Hepatocyte (in vitro differentiated cells): ENCODE data around the gene RASGRP3. TPM values are rescaled to one million over a fixed set of nuclear protein-coding genes. Genes with fewer than 3 reads are reported as not detected.

Experiments
- DNase-seq: peaks from one replicate; pipeline ENCODE4 v3.0.0-alpha.2; 2016; ENCODE audit warnings: low spot score
- H2AFZ ChIP-seq: fragments of 200-600 bp; sonication (generic); 2 replicates; pipeline ENCODE4 v1.6.0; 2016; ENCODE audit warnings: antibody characterized with exemption, mild to moderate bottlenecking
- H3K27ac ChIP-seq: fragments of 200-600 bp; sonication (generic); 2 replicates; pipeline ENCODE4 v1.5.1; 2016; ENCODE audit warnings: mild to moderate bottlenecking
- H3K27me3 ChIP-seq: fragments of 200-600 bp; sonication (generic); 2 replicates; pipeline ENCODE4 v1.6.1; 2016
- H3K36me3 ChIP-seq: fragments of 200-600 bp; sonication (generic); replicated peaks from 2 replicates; pipeline ENCODE4 v1.5.1; 2016; ENCODE audit warnings: low read depth; ENCODE audit not compliant: insufficient read depth
- H3K4me1 ChIP-seq: fragments of 200-600 bp; sonication (generic); 2 replicates; pipeline ENCODE4 v1.5.1; 2016; ENCODE audit warnings: mild to moderate bottlenecking, moderate library complexity; ENCODE audit not compliant: insufficient read depth
- H3K4me2 ChIP-seq: fragments of 200-600 bp; sonication (generic); 2 replicates; pipeline ENCODE4 v1.6.0; 2016
- H3K4me3 ChIP-seq: fragments of 200-600 bp; sonication (generic); 2 replicates; pipeline ENCODE4 v1.5.1; 2016; ENCODE audit warnings: mild to moderate bottlenecking
- H3K79me2 ChIP-seq: fragments of 200-600 bp; sonication (generic); 2 replicates; pipeline ENCODE4 v1.6.0; 2017; ENCODE audit warnings: mild to moderate bottlenecking
- H3K9me2 ChIP-seq: fragments of 200-600 bp; sonication (generic); replicated peaks from 2 replicates; pipeline ENCODE4 v1.6.0; 2017; ENCODE audit warnings: mild to moderate bottlenecking; ENCODE audit not compliant: insufficient read depth
- H3K9me3 ChIP-seq: fragments of 200-600 bp; sonication (generic); 2 replicates; pipeline ENCODE4 v1.5.1; 2016; ENCODE audit warnings: low read depth, mild to moderate bottlenecking
- H4K20me1 ChIP-seq: fragments of 200-600 bp; sonication (generic); 2 replicates; pipeline ENCODE4 v1.6.0; 2016; ENCODE audit warnings: mild to moderate bottlenecking; ENCODE audit not compliant: insufficient read depth, poor library complexity, severe bottlenecking
- EZH2 ChIP-seq: fragments of 200-600 bp; sonication (generic); IDR thresholded peaks from 2 replicates; pipeline ENCODE4 v1.6.1; 2016; ENCODE audit warnings: antibody characterized with exemption, mild to moderate bottlenecking, borderline replicate concordance
- EZH2phosphoT487 ChIP-seq: fragments of 200-600 bp; sonication (generic); IDR thresholded peaks from one replicate; pipeline ENCODE4 v1.6.1; 2018; ENCODE audit warnings: antibody characterized with exemption, mild to moderate bottlenecking, low read depth, moderate library complexity; ENCODE audit not compliant: unreplicated experiment, severe bottlenecking
- WGBS: methylation state at CpG from one replicate; pipeline ENCODE4 v1.1.6; 2016; ENCODE audit warnings: low lambda C conversion rate; ENCODE audit errors: missing lambda C conversion rate; 5-methylcytosine and 5-hydroxymethylcytosine counted together
- polyA plus RNA-seq: library from polyadenylated mRNA; unstranded; fragments of >200 nt; fragmentation: Nextera tagmentation; extraction: Ambion mirVana; gene quantifications from 2 replicates; pipeline ENCODE4 v1.2.1, GENCODE V29; 2016
- total RNA-seq: library from RNA; depleted of rRNA; stranded (reverse); fragments of >200 nt; gene quantifications from 2 replicates; pipeline ENCODE4 v1.2.3, GENCODE V29; 2014
- TF ChIP-seq, protein P1 (sequence below): fragments of 200-600 bp; sonication (generic); IDR thresholded peaks from 2 replicates; pipeline ENCODE4 v1.5.1; 2016; ENCODE audit warnings: antibody characterized with exemption, mild to moderate bottlenecking; ENCODE audit not compliant: poor library complexity

Gene RASGRP3
- total and polyA plus RNA-seq, 2 experiments from 2014 or later, result 1.7 to 8.6 TPM

- Histone ChIP-seq H3K36me3 (no peaks in the 10 kb centered on the region), H3K79me2 (no peaks in the 10 kb centered on the region), H3K9me3 (no peaks in the 10 kb centered on the region), H4K20me1 (no peaks in the 10 kb centered on the region), H3K27ac (no peak overlapping the region), H3K4me2 (no peak overlapping the region), H3K4me3 (no peak overlapping the region), H3K4me1 (no peaks in the 10 kb centered on the region), H2AFZ (no peak overlapping the region), H3K9me2 (no peaks in the 10 kb centered on the region), H3K27me3 (no peaks in the 10 kb centered on the region)
- no peak for DNase-seq
- TF ChIP-seq EZH2phosphoT487, result no peak
- no peak for TF ChIP-seq EZH2
- TF ChIP-seq, protein P1, sequence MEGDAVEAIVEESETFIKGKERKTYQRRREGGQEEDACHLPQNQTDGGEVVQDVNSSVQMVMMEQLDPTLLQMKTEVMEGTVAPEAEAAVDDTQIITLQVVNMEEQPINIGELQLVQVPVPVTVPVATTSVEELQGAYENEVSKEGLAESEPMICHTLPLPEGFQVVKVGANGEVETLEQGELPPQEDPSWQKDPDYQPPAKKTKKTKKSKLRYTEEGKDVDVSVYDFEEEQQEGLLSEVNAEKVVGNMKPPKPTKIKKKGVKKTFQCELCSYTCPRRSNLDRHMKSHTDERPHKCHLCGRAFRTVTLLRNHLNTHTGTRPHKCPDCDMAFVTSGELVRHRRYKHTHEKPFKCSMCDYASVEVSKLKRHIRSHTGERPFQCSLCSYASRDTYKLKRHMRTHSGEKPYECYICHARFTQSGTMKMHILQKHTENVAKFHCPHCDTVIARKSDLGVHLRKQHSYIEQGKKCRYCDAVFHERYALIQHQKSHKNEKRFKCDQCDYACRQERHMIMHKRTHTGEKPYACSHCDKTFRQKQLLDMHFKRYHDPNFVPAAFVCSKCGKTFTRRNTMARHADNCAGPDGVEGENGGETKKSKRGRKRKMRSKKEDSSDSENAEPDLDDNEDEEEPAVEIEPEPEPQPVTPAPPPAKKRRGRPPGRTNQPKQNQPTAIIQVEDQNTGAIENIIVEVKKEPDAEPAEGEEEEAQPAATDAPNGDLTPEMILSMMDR, result no peak
- 87% methylated on average over 4 of the region's 4 CpGs for WGBS
These were observed 46.1 kb downstream of the RASGRP3 start for GRCh38 chr2:33522576-33522975.

- no peak for DNase-seq
- 85% methylated on average over 6 of the region's 6 CpGs for WGBS
- Histone ChIP-seq H3K9me3 (no peaks in the 10 kb centered on the region), H3K27ac (no peak overlapping the region), H4K20me1 (no peaks in the 10 kb centered on the region), H3K4me1 (no peaks in the 10 kb centered on the region), H2AFZ (no peak overlapping the region), H3K79me2 (no peaks in the 10 kb centered on the region), H3K36me3 (no peaks in the 10 kb centered on the region), H3K9me2 (no peaks in the 10 kb centered on the region), H3K27me3 (no peaks in the 10 kb centered on the region), H3K4me3 (no peak overlapping the region), H3K4me2 (no peak overlapping the region)
- TF ChIP-seq, protein P1, result no peak
- TF ChIP-seq EZH2 (no peak), EZH2phosphoT487 (no peak)
These were observed 49.2 kb downstream of the RASGRP3 start for GRCh38 chr2:33525666-33526065.

DNA sequence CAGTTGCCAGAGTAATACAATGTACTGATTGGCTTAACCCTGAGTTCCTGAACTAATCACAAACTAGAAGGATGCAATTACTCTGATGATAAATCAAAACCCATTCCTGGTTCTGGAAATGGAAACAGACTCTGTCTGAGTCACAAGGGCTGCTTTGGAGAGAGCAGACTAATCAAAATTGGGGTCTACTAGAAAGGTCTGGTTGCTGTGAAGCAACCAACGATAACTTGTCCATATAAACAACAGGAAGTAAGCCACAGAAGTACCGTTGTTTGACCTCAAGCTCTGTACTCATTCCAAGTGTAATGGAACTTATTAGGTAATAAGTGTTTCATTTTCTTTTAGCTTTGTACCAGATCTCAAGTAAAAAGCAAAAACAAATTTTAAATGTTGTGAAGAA, 49.7 kb downstream of the RASGRP3 start:
- WGBS, result 79% methylated on average over 2 of the region's 2 CpGs
- H4K20me1 ChIP-seq, result no peaks in the 10 kb centered on the region
- H3K27ac ChIP-seq, result no peak overlapping the region
- H3K4me2 ChIP-seq, result no peak overlapping the region
- H3K9me2 ChIP-seq, result no peaks in the 10 kb centered on the region
- no peak for TF ChIP-seq EZH2phosphoT487
- TF ChIP-seq, protein P1, result no peak
- no peak for TF ChIP-seq EZH2
- no peak overlapping the region for H2AFZ ChIP-seq
- no peaks in the 10 kb centered on the region for H3K79me2 ChIP-seq
- H3K4me1 ChIP-seq, result no peaks in the 10 kb centered on the region
- H3K27me3 ChIP-seq, result no peaks in the 10 kb centered on the region
- H3K9me3 ChIP-seq, result no peaks in the 10 kb centered on the region
- no peak for DNase-seq
- H3K36me3 ChIP-seq, result no peaks in the 10 kb centered on the region
- H3K4me3 ChIP-seq, result no peak overlapping the region

DNA sequence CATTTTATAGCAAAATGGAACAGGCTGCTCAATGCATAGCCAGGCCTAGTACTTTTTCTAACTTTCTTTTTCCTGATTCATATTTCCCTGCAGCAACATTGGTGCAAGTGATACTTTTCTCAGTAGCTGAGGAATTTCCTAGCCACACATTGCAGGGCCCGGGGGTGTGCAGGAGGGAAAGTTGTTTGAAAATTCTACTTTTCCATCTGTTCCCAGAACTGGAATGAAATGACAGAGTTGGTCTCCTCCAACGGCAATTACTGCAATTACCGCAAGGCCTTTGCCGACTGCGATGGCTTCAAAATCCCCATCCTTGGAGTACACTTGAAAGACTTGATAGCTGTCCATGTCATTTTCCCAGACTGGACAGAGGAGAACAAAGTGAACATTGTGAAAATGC, 50.5 kb downstream of the RASGRP3 start:
- TF ChIP-seq, protein P1, result no peak
- TF ChIP-seq EZH2 (no peak), EZH2phosphoT487 (no peak)
- DNase-seq, result no peak

More for the DNA sequence above, 50.5 kb downstream of the RASGRP3 start:
- no peaks in the 10 kb centered on the region for H3K4me1 ChIP-seq
- H3K9me3 ChIP-seq, result no peaks in the 10 kb centered on the region
- 94% methylated on average over 5 of the region's 5 CpGs for WGBS
- H3K27ac ChIP-seq, result no peak overlapping the region
- no peak overlapping the region for H2AFZ ChIP-seq
- no peaks in the 10 kb centered on the region for H3K9me2 ChIP-seq
- H3K4me3 ChIP-seq, result no peak overlapping the region
- no peaks in the 10 kb centered on the region for H3K79me2 ChIP-seq
- H4K20me1 ChIP-seq, result no peaks in the 10 kb centered on the region
- no peaks in the 10 kb centered on the region for H3K27me3 ChIP-seq
- H3K36me3 ChIP-seq, result no peaks in the 10 kb centered on the region
- H3K4me2 ChIP-seq, result no peak overlapping the region
